Cardiac fibroblast (primary cell): ENCODE measurements around the gene PDZD4.

Source experiments
- DNase-seq, 2 donors: peaks; one replicate each; pipeline versions ENCODE4 v3.0.0 to v3.0.0-alpha.2; 2010; ENCODE audit warnings: low read depth in 2 of 2
- H3K4me3 ChIP-seq, 2 donors: replicated peaks in 1 of 2; 1 replicate in 1 of 2; 2 replicates in 1 of 2; pipeline ENCODE4 v1.5.1; 2011; ENCODE audit warnings: low read depth in 2 of 2, low read length in 2 of 2, mild to moderate bottlenecking in 2 of 2, moderate library complexity in 1 of 2
- CTCF ChIP-seq: IDR thresholded peaks from one replicate; pipeline ENCODE4 v1.5.1; 2011; ENCODE audit warnings: low read depth, mild to moderate bottlenecking, low read length, inconsistent platforms

PDZD4 gene

GRCh38 chrX:153803211-153804099 is 26.9 kb downstream of the PDZD4 start:
- no peak for DNase-seq
- TF ChIP-seq CTCF = no peak
- no peak overlapping the region for H3K4me3 ChIP-seq

GRCh38 chrX:153802513-153803045 is 27.8 kb downstream of the PDZD4 start:
- TF ChIP-seq CTCF = no peak
- no peak for DNase-seq
- no peak overlapping the region for H3K4me3 ChIP-seq

- no peak overlapping the region for H3K4me3 ChIP-seq
- no peak for TF ChIP-seq CTCF
- DNase-seq = no peak
Observed at GRCh38 chrX:153801669-153802068, 28.7 kb downstream of the PDZD4 start.

- TF ChIP-seq CTCF = no peak
- no peak for DNase-seq
- no peak overlapping the region for H3K4me3 ChIP-seq
Observed at GRCh38 chrX:153800746-153801145, 29.6 kb downstream of the PDZD4 start.

- TF ChIP-seq CTCF = no peak
- H3K4me3 ChIP-seq = no peak overlapping the region
- no peak for DNase-seq
Observed at GRCh38 chrX:153800177-153800722, 30.1 kb downstream of the PDZD4 start.

- DNase-seq = no peak
- no peak for TF ChIP-seq CTCF
- H3K4me3 ChIP-seq = no peak overlapping the region
Observed at GRCh38 chrX:153799326-153799725, 31.0 kb downstream of the PDZD4 start.
